Spleen (tissue), 7 donors: Measurements from ENCODE around the gene NEK1.

Experiments used
- POLR2AphosphoS5 ChIP-seq, 3 donors: sonication (generic); formaldehyde crosslinking; IDR thresholded peaks; one replicate each; pipeline ENCODE4 v1.5.1; 2017; ENCODE audit warnings: antibody characterized with exemption in 3 of 3
- TF ChIP-seq, protein P1 (sequence below), 11 experiments: fragments of 200-600 bp in 7 of 11; fragments of 450-650 bp in 4 of 11; sonication (generic) in 4 of 11; IDR thresholded peaks in 8 of 11; conservative IDR thresholded peaks in 3 of 11; 1 replicate in 7 of 11; 2 replicates in 4 of 11; pipeline versions ENCODE4 v1.4.0 to v1.8.0; 2016 to 2021; ENCODE audit warnings: antibody characterized with exemption in 11 of 11, inconsistent platforms in 4 of 11, mild to moderate bottlenecking in 1 of 11
- donor health status: DM: no; HTN: no; CAD: no; lungs with moderate emphysema.
- donor health status: DM: no; HTN: no; CAD: no.
- donor health status: DM: no; HTN: no; CAD: no.

GRCh38 chr4:169428376-169428775, 184.0 kb downstream of the NEK1 start:
- TF ChIP-seq, protein P1, sequence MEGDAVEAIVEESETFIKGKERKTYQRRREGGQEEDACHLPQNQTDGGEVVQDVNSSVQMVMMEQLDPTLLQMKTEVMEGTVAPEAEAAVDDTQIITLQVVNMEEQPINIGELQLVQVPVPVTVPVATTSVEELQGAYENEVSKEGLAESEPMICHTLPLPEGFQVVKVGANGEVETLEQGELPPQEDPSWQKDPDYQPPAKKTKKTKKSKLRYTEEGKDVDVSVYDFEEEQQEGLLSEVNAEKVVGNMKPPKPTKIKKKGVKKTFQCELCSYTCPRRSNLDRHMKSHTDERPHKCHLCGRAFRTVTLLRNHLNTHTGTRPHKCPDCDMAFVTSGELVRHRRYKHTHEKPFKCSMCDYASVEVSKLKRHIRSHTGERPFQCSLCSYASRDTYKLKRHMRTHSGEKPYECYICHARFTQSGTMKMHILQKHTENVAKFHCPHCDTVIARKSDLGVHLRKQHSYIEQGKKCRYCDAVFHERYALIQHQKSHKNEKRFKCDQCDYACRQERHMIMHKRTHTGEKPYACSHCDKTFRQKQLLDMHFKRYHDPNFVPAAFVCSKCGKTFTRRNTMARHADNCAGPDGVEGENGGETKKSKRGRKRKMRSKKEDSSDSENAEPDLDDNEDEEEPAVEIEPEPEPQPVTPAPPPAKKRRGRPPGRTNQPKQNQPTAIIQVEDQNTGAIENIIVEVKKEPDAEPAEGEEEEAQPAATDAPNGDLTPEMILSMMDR (IDR thresholded peaks at IDR 0.05 in 8 of 11, conservative IDR thresholded peaks at IDR 0.05 in 3 of 11), result no peak
- no peak for TF ChIP-seq POLR2AphosphoS5 (IDR thresholded peaks at IDR 0.05)
